ENCODE results near the gene FRAS1. TPM values are rescaled to one million over a fixed set of nuclear protein-coding genes. Genes with fewer than 3 reads are reported as not detected.

Gene FRAS1
- total and polyA plus RNA-seq, 2 donors (not counting 1 experiment from before 2014, with no cell fraction given) = 0.03 to 0.12 TPM

DNA sequence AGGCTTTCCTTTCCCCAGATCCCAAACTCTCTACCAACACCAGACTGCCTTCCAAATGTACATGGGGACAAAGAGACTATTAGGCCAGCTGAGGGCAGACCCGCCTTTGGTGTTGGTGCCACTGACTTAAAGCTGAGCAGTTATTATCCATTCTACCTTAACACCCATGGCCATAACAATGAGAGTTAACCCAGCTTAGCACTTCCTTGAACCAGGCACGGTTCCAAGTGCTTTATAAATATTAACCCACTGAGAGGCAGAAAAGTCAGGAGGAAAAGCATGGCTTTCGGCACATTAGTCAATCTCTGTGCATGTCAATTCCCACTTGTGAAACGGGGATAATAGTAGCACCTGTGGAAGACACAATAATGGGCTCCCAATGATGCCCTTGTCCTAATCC lies 251.4 kb downstream of the FRAS1 start:
- no peaks in the 10 kb centered on the region for H3K36me3 ChIP-seq (replicated peaks in 1 of 2; ENCODE audit: control extremely low read depth in 1 of 2, control insufficient read depth in 1 of 2, extremely low read depth in 1 of 2, insufficient read depth in 2 of 2, low read length in 1 of 2)
- DNase-seq (no peak), ATAC-seq (ENCODE audit: low read depth) (no peak)
- WGBS (ENCODE audit: insufficient coverage) = 88% methylated on average over 3 of the region's 4 CpGs
- intact Hi-C loops (cut with micrococcal nuclease) = no loop called here
- no peak overlapping the region for H3K9ac ChIP-seq (ENCODE audit: low read length)
- ChIA-PET POLR2A (no interaction called here), CTCF (no interaction called here)
- no peaks in the 10 kb centered on the region for H3K27me3 ChIP-seq (replicated peaks in 1 of 4; ENCODE audit: control extremely low read depth in 1 of 4, control insufficient read depth in 3 of 4, insufficient read depth in 4 of 4, low read length in 3 of 4)
- H3K27ac ChIP-seq (ENCODE audit: low read length in 2 of 2) = no peak overlapping the region
- no peak overlapping the region for H3K4me3 ChIP-seq (ENCODE audit: control extremely low read depth in 1 of 5, extremely low read depth in 1 of 5, insufficient read depth in 1 of 5, low read depth in 2 of 5, low read length in 4 of 5)
- H3K9me3 ChIP-seq (ENCODE audit: control extremely low read depth in 1 of 3, control insufficient read depth in 2 of 3, insufficient read depth in 1 of 3, low read length in 2 of 3) = no peaks in the 10 kb centered on the region
- no peak overlapping the region for H2AFZ ChIP-seq (ENCODE audit: insufficient read depth, low read depth, low read length, poor library complexity, severe bottlenecking)
- peaks cover 13% of the 10 kb centered on the region for H3K27me3 Mint-ChIP-seq
- no peaks in the 10 kb centered on the region for H3K9me3 Mint-ChIP-seq (ENCODE audit: insufficient read depth)
- no peaks in the 10 kb centered on the region for H4K20me1 ChIP-seq (ENCODE audit: control insufficient read depth, insufficient read depth, low read length, poor library complexity, severe bottlenecking)
- no peaks in the 10 kb centered on the region for H3K4me1 ChIP-seq (ENCODE audit: control insufficient read depth in 2 of 2, insufficient read depth in 2 of 2, low read length in 2 of 2)
- no peak overlapping the region for H3K27ac Mint-ChIP-seq
- no peaks in the 10 kb centered on the region for H3K79me2 ChIP-seq (ENCODE audit: control insufficient read depth, insufficient read depth, low read length)
- no peak overlapping the region for H3K4me3 Mint-ChIP-seq
- TF ChIP-seq, protein P1, sequence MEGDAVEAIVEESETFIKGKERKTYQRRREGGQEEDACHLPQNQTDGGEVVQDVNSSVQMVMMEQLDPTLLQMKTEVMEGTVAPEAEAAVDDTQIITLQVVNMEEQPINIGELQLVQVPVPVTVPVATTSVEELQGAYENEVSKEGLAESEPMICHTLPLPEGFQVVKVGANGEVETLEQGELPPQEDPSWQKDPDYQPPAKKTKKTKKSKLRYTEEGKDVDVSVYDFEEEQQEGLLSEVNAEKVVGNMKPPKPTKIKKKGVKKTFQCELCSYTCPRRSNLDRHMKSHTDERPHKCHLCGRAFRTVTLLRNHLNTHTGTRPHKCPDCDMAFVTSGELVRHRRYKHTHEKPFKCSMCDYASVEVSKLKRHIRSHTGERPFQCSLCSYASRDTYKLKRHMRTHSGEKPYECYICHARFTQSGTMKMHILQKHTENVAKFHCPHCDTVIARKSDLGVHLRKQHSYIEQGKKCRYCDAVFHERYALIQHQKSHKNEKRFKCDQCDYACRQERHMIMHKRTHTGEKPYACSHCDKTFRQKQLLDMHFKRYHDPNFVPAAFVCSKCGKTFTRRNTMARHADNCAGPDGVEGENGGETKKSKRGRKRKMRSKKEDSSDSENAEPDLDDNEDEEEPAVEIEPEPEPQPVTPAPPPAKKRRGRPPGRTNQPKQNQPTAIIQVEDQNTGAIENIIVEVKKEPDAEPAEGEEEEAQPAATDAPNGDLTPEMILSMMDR (IDR thresholded peaks at IDR 0.05) = no peak
- no peak for TF ChIP-seq EZH2 (IDR thresholded peaks at IDR 0.05; ENCODE audit: borderline replicate concordance, insufficient read depth, low read depth, low read length, poor library complexity, severe bottlenecking)
- no peak overlapping the region for H3K4me2 ChIP-seq (replicated peaks; ENCODE audit: low read depth, low read length, poor library complexity, severe bottlenecking)
- H3K4me1 Mint-ChIP-seq = no peaks in the 10 kb centered on the region

DNA sequence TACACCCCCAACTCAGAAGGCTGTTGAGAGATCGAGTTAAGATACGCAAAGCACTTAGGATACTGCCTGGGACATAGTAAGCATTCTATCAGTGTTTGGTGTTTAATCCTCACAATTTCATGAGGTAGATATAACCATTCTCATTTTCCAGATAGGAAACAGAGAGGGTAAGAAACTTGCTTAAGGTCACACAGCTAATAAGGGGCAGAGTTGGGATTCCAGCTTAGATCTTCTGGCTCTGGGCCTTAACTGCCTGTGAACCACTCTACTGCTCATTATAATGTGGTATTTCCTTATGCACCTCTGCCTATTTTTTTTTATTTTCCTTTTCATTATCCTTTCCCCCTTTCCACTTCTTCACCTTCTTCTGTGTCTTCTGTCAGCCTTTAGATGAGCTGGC lies 252.2 kb downstream of the FRAS1 start:
- Histone ChIP-seq H3K9ac (ENCODE audit: low read length) (no peak overlapping the region), H3K4me1 (ENCODE audit: control insufficient read depth in 2 of 2, insufficient read depth in 2 of 2, low read length in 2 of 2) (no peaks in the 10 kb centered on the region), H3K79me2 (ENCODE audit: control insufficient read depth, insufficient read depth, low read length) (no peaks in the 10 kb centered on the region), H3K27ac (ENCODE audit: low read length in 2 of 2) (no peak overlapping the region), H3K4me3 (ENCODE audit: control extremely low read depth in 1 of 5, extremely low read depth in 1 of 5, insufficient read depth in 1 of 5, low read depth in 2 of 5, low read length in 4 of 5) (no peak overlapping the region), H3K4me2 (replicated peaks; ENCODE audit: low read depth, low read length, poor library complexity, severe bottlenecking) (no peak overlapping the region), H3K36me3 (replicated peaks in 1 of 2; ENCODE audit: control extremely low read depth in 1 of 2, control insufficient read depth in 1 of 2, extremely low read depth in 1 of 2, insufficient read depth in 2 of 2, low read length in 1 of 2) (no peaks in the 10 kb centered on the region), H4K20me1 (ENCODE audit: control insufficient read depth, insufficient read depth, low read length, poor library complexity, severe bottlenecking) (no peaks in the 10 kb centered on the region), H2AFZ (ENCODE audit: insufficient read depth, low read depth, low read length, poor library complexity, severe bottlenecking) (no peak overlapping the region), H3K9me3 (ENCODE audit: control extremely low read depth in 1 of 3, control insufficient read depth in 2 of 3, insufficient read depth in 1 of 3, low read length in 2 of 3) (no peaks in the 10 kb centered on the region), H3K27me3 (replicated peaks in 1 of 4; ENCODE audit: control extremely low read depth in 1 of 4, control insufficient read depth in 3 of 4, insufficient read depth in 4 of 4, low read length in 3 of 4) (no peaks in the 10 kb centered on the region)
- ChIA-PET POLR2A (no interaction called here), CTCF (no interaction called here)
- H3K27ac Mint-ChIP-seq = no peak overlapping the region
- no peaks in the 10 kb centered on the region for H3K4me1 Mint-ChIP-seq
- no peaks in the 10 kb centered on the region for H3K9me3 Mint-ChIP-seq (ENCODE audit: insufficient read depth)
- ATAC-seq (ENCODE audit: low read depth) (no peak), DNase-seq (no peak)
- intact Hi-C loops (cut with micrococcal nuclease) = no loop called here
- H3K27me3 Mint-ChIP-seq = peaks cover 16% of the 10 kb centered on the region
- no CpG with 5 or more reads among the region's 2 CpGs for WGBS (ENCODE audit: insufficient coverage)
- TF ChIP-seq EZH2 (IDR thresholded peaks at IDR 0.05; ENCODE audit: borderline replicate concordance, insufficient read depth, low read depth, low read length, poor library complexity, severe bottlenecking) = no peak
- TF ChIP-seq, protein P1 (IDR thresholded peaks at IDR 0.05) = no peak
- H3K4me3 Mint-ChIP-seq = no peak overlapping the region
